Measurements from ENCODE around the gene TPM2. TPM values are rescaled to one million over a fixed set of nuclear protein-coding genes. Genes with fewer than 3 reads are reported as not detected.

Gene TPM2
- total and polyA plus RNA-seq, 4 donors, result 4.2 to 31.4 (median 14.0) TPM

GRCh38 chr9:35650341-35651158 is 39.2 kb downstream of the TPM2 start, which contains the start of gene SIT1:
Gene SIT1 (minus strand): TSS chr9:35650931. CDS start chr9:35650853, 78 bp downstream.
- 67% methylated on average over 22 of the region's 22 CpGs for WGBS
- DNase-seq (ENCODE audit: low spot score), result no peak
- H3K4me3 ChIP-seq (ENCODE audit: low read depth in 1 of 3, low read length in 3 of 3), result no peak within 1 kb of the TSS

GRCh38 chr9:35649431-35650340 is 40.0 kb downstream of the TPM2 start:
- no peak for DNase-seq (ENCODE audit: low spot score)
- Histone ChIP-seq H3K4me1 (ENCODE audit: control insufficient read depth in 4 of 4, insufficient read depth in 4 of 4, low read length in 3 of 4) (peaks cover 0 to 8% (median 4%) of the 10 kb centered on the region in 4 donors), H3K9me3 (ENCODE audit: control insufficient read depth in 4 of 4, low read length in 3 of 4) (no peaks in the 10 kb centered on the region), H3K4me3 (ENCODE audit: low read depth in 1 of 3, low read length in 3 of 3) (no peak overlapping the region), H3K9ac (ENCODE audit: low read depth in 1 of 2, low read length in 2 of 2) (no peak overlapping the region), H3K27ac (ENCODE audit: low read depth in 1 of 2, low read length in 2 of 2) (peak overlapping the region in 1 of 2 donors; percentile 41), H3K27me3 (ENCODE audit: control insufficient read depth in 4 of 4, insufficient read depth in 4 of 4, low read length in 3 of 4) (no peaks in the 10 kb centered on the region), H3K36me3 (ENCODE audit: control insufficient read depth in 4 of 4, insufficient read depth in 3 of 4, low read depth in 1 of 4, low read length in 3 of 4) (no peaks in the 10 kb centered on the region)
- TF ChIP-seq NR2F2 (IDR thresholded peaks at IDR 0.05), result no peak
- TF ChIP-seq HNF4G (IDR thresholded peaks at IDR 0.05), result no peak
- TF ChIP-seq RXRA (IDR thresholded peaks at IDR 0.05), result no peak
- TF ChIP-seq RAD21 (IDR thresholded peaks at IDR 0.05), result no peak
- TF ChIP-seq ATF3 (IDR thresholded peaks at IDR 0.05), result no peak
- no peak for TF ChIP-seq EGR1 (IDR thresholded peaks at IDR 0.05; ENCODE audit: low read depth in 2 of 2)
- no peak for TF ChIP-seq FOXA1 (IDR thresholded peaks at IDR 0.05)
- WGBS, result 84% methylated on average over 26 of the region's 26 CpGs

More at GRCh38 chr9:35650341-35651158, 39.2 kb downstream of the TPM2 start, which contains the start of gene SIT1:
- no peaks in the 10 kb centered on the region for H3K9me3 ChIP-seq (ENCODE audit: control insufficient read depth in 4 of 4, low read length in 3 of 4)
- no peaks in the 10 kb centered on the region for H3K36me3 ChIP-seq (ENCODE audit: control insufficient read depth in 4 of 4, insufficient read depth in 3 of 4, low read depth in 1 of 4, low read length in 3 of 4)
- no peak for TF ChIP-seq YY1 (IDR thresholded peaks at IDR 0.05)
- no peak for TF ChIP-seq ZBTB33 (IDR thresholded peaks at IDR 0.05)
- no peak for TF ChIP-seq JUND (IDR thresholded peaks at IDR 0.05)
- TF ChIP-seq RXRA (IDR thresholded peaks at IDR 0.05), result no peak
- TF ChIP-seq GABPA (IDR thresholded peaks at IDR 0.05 in 1 of 2, conservative IDR thresholded peaks at IDR 0.05 in 1 of 2), result no peak
- TF ChIP-seq ATF3 (IDR thresholded peaks at IDR 0.05), result no peak
- no peak for TF ChIP-seq MAX (IDR thresholded peaks at IDR 0.05)
- no peak for TF ChIP-seq EGR1 (IDR thresholded peaks at IDR 0.05; ENCODE audit: low read depth in 2 of 2)
- no peaks in the 10 kb centered on the region for H3K27me3 ChIP-seq (ENCODE audit: control insufficient read depth in 4 of 4, insufficient read depth in 4 of 4, low read length in 3 of 4)
- H3K4me1 ChIP-seq (ENCODE audit: control insufficient read depth in 4 of 4, insufficient read depth in 4 of 4, low read length in 3 of 4), result peaks cover 0 to 8% (median 4%) of the 10 kb centered on the region in 4 donors
- no peak within 1 kb of the TSS for H3K9ac ChIP-seq (ENCODE audit: low read depth in 1 of 2, low read length in 2 of 2)
- peak within 1 kb of the TSS in 1 of 2 donors; percentile 42 for H3K27ac ChIP-seq (ENCODE audit: low read depth in 1 of 2, low read length in 2 of 2)
